Left lung (tissue), 10 donors: Measurements from ENCODE around the gene ERAS. TPM values are rescaled to one million over a fixed set of nuclear protein-coding genes. Genes with fewer than 3 reads are reported as not detected.

ENCODE experiments used
- ATAC-seq: fragments of 200-7000 bp; cut with Tn5 transposase; one replicate; pipeline ENCODE4 v1.9.1; 2020; ENCODE audit warnings: moderate library complexity
- DNase-seq, 4 donors: peaks; one replicate each; pipeline ENCODE4 v3.0.0-alpha.2; 2013 to 2020
- H3K27ac ChIP-seq, 2 donors: fragments of 200-600 bp; sonication (generic) in 1 of 2; one replicate each; pipeline versions ENCODE4 v1.5.0 to v1.8.0; 2020 to 2021
- H3K27me3 ChIP-seq, 2 donors: fragments of 200-600 bp; sonication (generic) in 1 of 2; one replicate each; pipeline versions ENCODE4 v1.5.0 to v1.8.0; 2020 to 2021
- H3K36me3 ChIP-seq, 2 donors: fragments of 200-600 bp; sonication (generic) in 1 of 2; one replicate each; pipeline versions ENCODE4 v1.5.0 to v1.8.0; 2020 to 2021
- H3K4me1 ChIP-seq, 2 donors: fragments of 200-600 bp; one replicate each; pipeline ENCODE4 v1.8.0; 2021
- H3K4me3 ChIP-seq, 2 donors: fragments of 200-600 bp; sonication (generic) in 1 of 2; one replicate each; pipeline versions ENCODE4 v1.5.0 to v1.8.0; 2020 to 2021; ENCODE audit warnings: mild to moderate bottlenecking in 1 of 2
- H3K9me3 ChIP-seq, 2 donors: fragments of 200-600 bp; sonication (generic) in 1 of 2; one replicate each; pipeline versions ENCODE4 v1.5.0 to v1.8.0; 2020 to 2021
- CTCF ChIP-seq, 2 donors: fragments of 200-600 bp; sonication (generic) in 1 of 2; IDR thresholded peaks; one replicate each; pipeline versions ENCODE4 v1.5.0 to v1.8.0; 2021; ENCODE audit warnings: antibody characterized with exemption in 2 of 2
- intact Hi-C, 2 donors: fragments of 100-400 bp; cut with DNase I; formaldehyde crosslinking; loops; one replicate each; pipeline versions ENCODE4 v1.11.2 to v1.14.2; 2022
- polyA plus RNA-seq, 6 donors: library from polyadenylated mRNA; unstranded; fragments of 120-200 nt; gene quantifications; one replicate each; pipeline ENCODE4 v1.2.1, GENCODE V29; 2013; ENCODE audit not compliant: insufficient read length in 6 of 6
- total RNA-seq, 2 donors: library from RNA; stranded (reverse); fragmentation: NEBNext Ultra II Directional; extraction: Animal tissue kit (Norgen Biotek cat#: 25700); gene quantifications; one replicate each; pipeline ENCODE4 v1.2.1, GENCODE V29; 2021
- donor health status: DM: no; HTN: yes; CAD: no.
- donor health status: DM: no; HTN: no; CAD: no.

ERAS gene
- total and polyA plus RNA-seq, 8 donors: 0.14 to 0.52 (median 0.26) TPM; not detected in 3

- Histone ChIP-seq H3K4me3 (no peak within 1 kb of the TSS), H3K9me3 (no peaks in the 10 kb centered on the region), H3K27ac (no peak within 1 kb of the TSS), H3K4me1 (no peaks in the 10 kb centered on the region), H3K36me3 (no peaks in the 10 kb centered on the region), H3K27me3 (no peaks in the 10 kb centered on the region)
- no peak for TF ChIP-seq CTCF (IDR thresholded peaks at IDR 0.05)
- no peak for ATAC-seq
- DNase-seq: no peak
- intact Hi-C loops: no loop called here
Observed at GRCh38 chrX:48786341-48786800, 39.9 kb upstream of the ERAS start, which contains the start of gene GATA1. Gene GATA1, plus strand, starts transcription at chrX:48786590. Its CDS starts 4,520 bp downstream, at chrX:48791110.

- H3K27ac ChIP-seq: no peak overlapping the region
Observed at GRCh38 chrX:48786825-48787504, 39.3 kb upstream of the ERAS start.

GRCh38 chrX:48787505-48788443 is 38.5 kb upstream of the ERAS start:
- no peak for ATAC-seq
- H3K36me3 ChIP-seq: no peaks in the 10 kb centered on the region
- no peaks in the 10 kb centered on the region for H3K4me1 ChIP-seq
- intact Hi-C loops: no loop called here
- H3K9me3 ChIP-seq: no peaks in the 10 kb centered on the region
- no peaks in the 10 kb centered on the region for H3K27me3 ChIP-seq
- DNase-seq: no peak
- no peak for TF ChIP-seq CTCF (IDR thresholded peaks at IDR 0.05)
- H3K4me3 ChIP-seq: no peak overlapping the region
- no peak overlapping the region for H3K27ac ChIP-seq

More at GRCh38 chrX:48786825-48787504, 39.3 kb upstream of the ERAS start:
- no peaks in the 10 kb centered on the region for H3K36me3 ChIP-seq
- intact Hi-C loops: no loop called here
- DNase-seq (no peak), ATAC-seq (no peak)
- no peak for TF ChIP-seq CTCF (IDR thresholded peaks at IDR 0.05)
- H3K4me1 ChIP-seq: no peaks in the 10 kb centered on the region
- no peaks in the 10 kb centered on the region for H3K9me3 ChIP-seq
- no peak overlapping the region for H3K4me3 ChIP-seq
- H3K27me3 ChIP-seq: no peaks in the 10 kb centered on the region

- Histone ChIP-seq H3K4me3 (no peak overlapping the region), H3K27ac (no peak overlapping the region), H3K27me3 (no peaks in the 10 kb centered on the region), H3K36me3 (no peaks in the 10 kb centered on the region), H3K4me1 (no peaks in the 10 kb centered on the region), H3K9me3 (no peaks in the 10 kb centered on the region)
- ATAC-seq (no peak), DNase-seq (no peak)
- no peak for TF ChIP-seq CTCF (IDR thresholded peaks at IDR 0.05)
- intact Hi-C loops: no loop called here
Observed at GRCh38 chrX:48789366-48790220, 36.7 kb upstream of the ERAS start.
